Middle frontal gyrus (tissue), 1 donor: Measurements from ENCODE around the gene RNF2.

Source experiments
- DNase-seq: peaks from one replicate; pipeline ENCODE4 v3.0.0-alpha.2; 2015; ENCODE audit warnings: low spot score; ENCODE audit errors: extremely low spot score

RNF2 gene

GRCh38 chr1:185091480-185091879, 46.1 kb downstream of the RNF2 start:
- no peak for DNase-seq

- no peak for DNase-seq
Observed at GRCh38 chr1:185094761-185095160, 49.4 kb downstream of the RNF2 start.

GRCh38 chr1:185096531-185096930, 51.2 kb downstream of the RNF2 start:
- DNase-seq: no peak

GRCh38 chr1:185104083-185104482, 58.7 kb downstream of the RNF2 start:
- no peak for DNase-seq

GRCh38 chr1:185105121-185105520, 59.8 kb downstream of the RNF2 start:
- DNase-seq: no peak

- no peak for DNase-seq
Observed at GRCh38 chr1:185108321-185108720, 63.0 kb downstream of the RNF2 start.

- DNase-seq: no peak
Observed at GRCh38 chr1:185110145-185110544, 64.8 kb downstream of the RNF2 start.

GRCh38 chr1:185111873-185112272, 66.5 kb downstream of the RNF2 start:
- DNase-seq: no peak

- DNase-seq: no peak
Observed at GRCh38 chr1:185112356-185112755, 67.0 kb downstream of the RNF2 start.

GRCh38 chr1:185129708-185130107, 84.3 kb downstream of the RNF2 start:
- DNase-seq: no peak

GRCh38 chr1:185132534-185132933, 87.2 kb downstream of the RNF2 start:
- no peak for DNase-seq

- DNase-seq: no peak
Observed at GRCh38 chr1:185137896-185138545, 92.7 kb downstream of the RNF2 start.

- no peak for DNase-seq
Observed at GRCh38 chr1:185139246-185139645, 93.9 kb downstream of the RNF2 start.

- no peak for DNase-seq
Observed at GRCh38 chr1:185144233-185144632, 98.9 kb downstream of the RNF2 start.

GRCh38 chr1:185151215-185151614, 105.9 kb downstream of the RNF2 start:
- DNase-seq: no peak
